ENCODE results near the gene KCNQ5.

- TF ChIP-seq EZH2 (IDR thresholded peaks at IDR 0.05; ENCODE audit: borderline replicate concordance, control insufficient read depth, low read depth, low read length), result no peak
- TF ChIP-seq POLR2AphosphoS5 (IDR thresholded peaks at IDR 0.05; ENCODE audit: low read length), result no peak
- no peak for TF ChIP-seq TCF7 (IDR thresholded peaks at IDR 0.05; ENCODE audit: borderline replicate concordance)
Observed at GRCh38 chr6:72865467-72865866, 243.6 kb downstream of the KCNQ5 start.

Measured in GM12878 (cell line).